ENCODE results near the gene TRIM24. TPM values are rescaled to one million over a fixed set of nuclear protein-coding genes. Genes with fewer than 3 reads are reported as not detected.

Gene TRIM24
- total RNA-seq, 2 experiments from 2014 or later, result 17.5 to 26.8 TPM

GRCh38 chr7:138553805-138554204 lies 93.7 kb downstream of the TRIM24 start:
- ChIA-PET CTCF (ENCODE audit: unreplicated experiment) (no interaction called here), POLR2A (interaction anchor here (0.6 kb wide), 1 partner anchor 84 kb away, joined by 3 read pairs; no protein-coding TSS in a partner anchor)
- intact Hi-C loops (cut with micrococcal nuclease; ENCODE audit: unreplicated experiment), result no loop called here
- TF ChIP-seq CTCF (conservative IDR thresholded peaks at IDR 0.05; ENCODE audit: low read length), result no peak
- no peak for TF ChIP-seq EZH2phosphoT487 (IDR thresholded peaks at IDR 0.05; ENCODE audit: borderline replicate concordance, low read depth, low read length)
- H3K27ac ChIP-seq (ENCODE audit: low read depth, low read length, poor library complexity, severe bottlenecking), result no peak overlapping the region
- no peak for DNase-seq (ENCODE audit: low spot score)
- no peak overlapping the region for H3K4me2 ChIP-seq (ENCODE audit: low read length)
- H3K9me2 ChIP-seq (ENCODE audit: insufficient read depth, low read length), result no peaks in the 10 kb centered on the region
- no peaks in the 10 kb centered on the region for H3K4me1 ChIP-seq (ENCODE audit: insufficient read depth, low read length, poor library complexity, severe bottlenecking)
- no peak overlapping the region for H3K4me3 ChIP-seq (ENCODE audit: low read depth, low read length, poor library complexity, severe bottlenecking)
- no peaks in the 10 kb centered on the region for H3K79me2 ChIP-seq (ENCODE audit: insufficient read depth, low read depth, low read length)
- H3K36me3 ChIP-seq (ENCODE audit: insufficient read depth, low read length), result peaks cover 79% of the 10 kb centered on the region
- H3K9me3 ChIP-seq (ENCODE audit: low read length), result peaks cover 31% of the 10 kb centered on the region
- no TSS peak for BruUV-seq (replicated peaks)
- H2AFZ ChIP-seq (ENCODE audit: low read length), result no peak overlapping the region
- H4K20me1 ChIP-seq (ENCODE audit: insufficient read depth, low read length), result no peaks in the 10 kb centered on the region

DNA sequence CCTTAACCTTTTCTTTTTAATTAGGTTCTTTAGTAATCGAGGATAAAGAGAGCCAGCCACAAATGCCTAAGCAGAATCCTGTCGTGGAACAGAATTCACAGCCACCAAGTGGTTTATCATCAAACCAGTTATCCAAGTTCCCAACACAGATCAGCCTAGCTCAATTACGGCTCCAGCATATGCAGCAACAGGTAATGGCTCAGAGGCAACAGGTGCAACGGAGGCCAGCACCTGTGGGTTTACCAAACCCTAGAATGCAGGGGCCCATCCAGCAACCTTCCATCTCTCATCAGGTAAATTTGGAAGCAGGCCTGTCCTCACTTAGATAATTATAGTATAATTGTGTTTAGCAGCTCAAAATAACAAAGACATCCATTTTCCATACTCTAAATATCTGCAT lies 94.6 kb downstream of the TRIM24 start:
- ChIA-PET CTCF (ENCODE audit: unreplicated experiment) (no interaction called here), POLR2A (no interaction called here)
- Histone ChIP-seq H3K27ac (ENCODE audit: low read depth, low read length, poor library complexity, severe bottlenecking) (no peak overlapping the region), H3K9me3 (ENCODE audit: low read length) (peaks cover 31% of the 10 kb centered on the region), H3K4me3 (ENCODE audit: low read depth, low read length, poor library complexity, severe bottlenecking) (no peak overlapping the region), H2AFZ (ENCODE audit: low read length) (no peak overlapping the region), H4K20me1 (ENCODE audit: insufficient read depth, low read length) (no peaks in the 10 kb centered on the region), H3K36me3 (ENCODE audit: insufficient read depth, low read length) (peaks cover 88% of the 10 kb centered on the region), H3K4me2 (ENCODE audit: low read length) (no peak overlapping the region), H3K4me1 (ENCODE audit: insufficient read depth, low read length, poor library complexity, severe bottlenecking) (no peaks in the 10 kb centered on the region), H3K9me2 (ENCODE audit: insufficient read depth, low read length) (no peaks in the 10 kb centered on the region), H3K79me2 (ENCODE audit: insufficient read depth, low read depth, low read length) (no peaks in the 10 kb centered on the region)
- no TSS peak for BruUV-seq (replicated peaks)
- no peak for DNase-seq (ENCODE audit: low spot score)
- no peak for TF ChIP-seq CTCF (conservative IDR thresholded peaks at IDR 0.05; ENCODE audit: low read length)
- no peak for TF ChIP-seq EZH2phosphoT487 (IDR thresholded peaks at IDR 0.05; ENCODE audit: borderline replicate concordance, low read depth, low read length)
- intact Hi-C loops (cut with micrococcal nuclease; ENCODE audit: unreplicated experiment), result no loop called here

DNA sequence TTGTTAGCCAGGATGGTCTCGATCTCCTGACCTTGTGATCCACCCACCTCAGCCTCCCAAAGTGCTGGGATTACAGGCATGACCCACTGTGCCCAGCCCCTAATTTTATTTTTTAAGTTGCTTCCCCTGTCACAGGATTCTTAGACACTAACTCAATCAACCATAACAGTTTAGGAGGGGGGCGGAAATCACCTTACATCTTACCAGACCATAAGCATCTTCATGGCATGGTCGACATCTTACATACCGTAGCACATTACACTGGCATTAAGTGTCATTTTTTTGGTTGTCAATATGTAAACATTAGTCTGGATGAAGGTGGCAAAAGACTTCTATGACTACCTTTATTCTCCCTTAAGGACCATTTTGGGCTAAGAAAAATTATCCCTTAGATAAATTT lies 95.6 kb downstream of the TRIM24 start:
- H3K9me3 ChIP-seq (ENCODE audit: low read length), result peaks cover 31% of the 10 kb centered on the region
- DNase-seq (ENCODE audit: low spot score), result no peak
- BruUV-seq (replicated peaks), result no TSS peak
- no peaks in the 10 kb centered on the region for H3K4me1 ChIP-seq (ENCODE audit: insufficient read depth, low read length, poor library complexity, severe bottlenecking)
- no peak overlapping the region for H2AFZ ChIP-seq (ENCODE audit: low read length)
- H3K36me3 ChIP-seq (ENCODE audit: insufficient read depth, low read length), result peaks cover 92% of the 10 kb centered on the region
- no peaks in the 10 kb centered on the region for H3K79me2 ChIP-seq (ENCODE audit: insufficient read depth, low read depth, low read length)
- no peaks in the 10 kb centered on the region for H4K20me1 ChIP-seq (ENCODE audit: insufficient read depth, low read length)
- no peak overlapping the region for H3K4me3 ChIP-seq (ENCODE audit: low read depth, low read length, poor library complexity, severe bottlenecking)
- no peak overlapping the region for H3K27ac ChIP-seq (ENCODE audit: low read depth, low read length, poor library complexity, severe bottlenecking)
- CTCF ChIA-PET (ENCODE audit: unreplicated experiment), result no interaction called here
- intact Hi-C loops (cut with micrococcal nuclease; ENCODE audit: unreplicated experiment), result no loop called here
- TF ChIP-seq CTCF (conservative IDR thresholded peaks at IDR 0.05; ENCODE audit: low read length) (no peak), EZH2phosphoT487 (IDR thresholded peaks at IDR 0.05; ENCODE audit: borderline replicate concordance, low read depth, low read length) (no peak)
- no peak overlapping the region for H3K4me2 ChIP-seq (ENCODE audit: low read length)
- POLR2A ChIA-PET, result no interaction called here
- H3K9me2 ChIP-seq (ENCODE audit: insufficient read depth, low read length), result no peaks in the 10 kb centered on the region
